HEK293T (cell line): Measurements from ENCODE around the gene PPIL4.

Experiments used
- BHLHE40 ChIP-seq: fragments of 450-650 bp; IDR thresholded peaks from 2 replicates; pipeline ENCODE4 v1.6.1; 2016; ENCODE audit warnings: mild to moderate bottlenecking, moderate library complexity, borderline replicate concordance
- ELF4 ChIP-seq: fragments of 450-650 bp; IDR thresholded peaks from 2 replicates; pipeline ENCODE4 v1.6.1; 2017; ENCODE audit warnings: antibody characterized with exemption
- FOXK2 ChIP-seq: fragments of 450-650 bp; IDR thresholded peaks from 2 replicates; pipeline ENCODE4 v1.6.1; 2016; ENCODE audit warnings: mild to moderate bottlenecking
- FOXM1 ChIP-seq: fragments of 450-650 bp; IDR thresholded peaks from 2 replicates; pipeline ENCODE4 v1.6.1; 2017; ENCODE audit warnings: mild to moderate bottlenecking, borderline replicate concordance
- NFRKB ChIP-seq: fragments of 450-650 bp; IDR thresholded peaks from 2 replicates; pipeline ENCODE4 v1.6.1; 2016; ENCODE audit warnings: mild to moderate bottlenecking, moderate library complexity
- SP1 ChIP-seq: fragments of 450-650 bp; IDR thresholded peaks from 2 replicates; pipeline ENCODE4 v1.6.1; 2017
- TARDBP ChIP-seq: fragments of 450-650 bp; IDR thresholded peaks from 2 replicates; pipeline ENCODE4 v1.6.1; 2016
- ZNF384 ChIP-seq: fragments of 450-650 bp; IDR thresholded peaks from 2 replicates; pipeline ENCODE4 v1.6.1; 2016

GRCh38 chr6:149567945-149568585 lies 22.2 kb upstream of the PPIL4 start:
- TF ChIP-seq ZNF384 (no peak), BHLHE40 (no peak), SP1 (no peak), NFRKB (no peak), TARDBP (no peak), FOXM1 (no peak), ELF4 (no peak), FOXK2 (no peak)
